OCI-LY1 (cell line): Measurements from ENCODE around the gene DPP9.

Experiments used
- CTCF ChIP-seq: fragments of 200-600 bp; sonication (generic), shearing (Covaris generic); IDR thresholded peaks from 2 replicates; pipeline ENCODE4 v1.5.1; 2017; ENCODE audit warnings: mild to moderate bottlenecking, antibody characterized with exemption, low read length, moderate library complexity, mixed read lengths
- EZH2 ChIP-seq: fragments of 200-600 bp; sonication (generic), shearing (Covaris generic); IDR thresholded peaks from 2 replicates; pipeline ENCODE4 v1.8.0; 2017; ENCODE audit warnings: borderline replicate concordance, mixed run types, mild to moderate bottlenecking, antibody characterized with exemption, low read length, moderate library complexity, mixed read lengths

- TF ChIP-seq CTCF: no peak
- no peak for TF ChIP-seq EZH2
Measured at GRCh38 chr19:4711211-4711610, 12.4 kb downstream of the DPP9 start.
